Measurements from ENCODE around the gene LCLAT1. TPM values are rescaled to one million over a fixed set of nuclear protein-coding genes. Genes with fewer than 3 reads are reported as not detected.

The LCLAT1 gene
- total and polyA plus RNA-seq, 2 donors (not counting 1 experiment from before 2014, with no cell fraction given): 5.1 to 21.9 TPM

- CTCF ChIA-PET: interaction anchor here (0.9 to 1.1 kb wide), 2 partner anchors 15 to 302 kb away, joined by 3 read pairs; no protein-coding TSS in a partner anchor
- TF ChIP-seq CTCF (IDR thresholded peaks at IDR 0.05) (no peak), EZH2 (IDR thresholded peaks at IDR 0.05; ENCODE audit: borderline replicate concordance, insufficient read depth, low read depth, low read length, poor library complexity, severe bottlenecking) (no peak)
- H3K27me3 ChIP-seq (replicated peaks in 1 of 4; ENCODE audit: control extremely low read depth in 1 of 4, control insufficient read depth in 3 of 4, insufficient read depth in 4 of 4, low read length in 3 of 4): no peaks in the 10 kb centered on the region
- H2AFZ ChIP-seq (ENCODE audit: insufficient read depth, low read depth, low read length, poor library complexity, severe bottlenecking): no peak overlapping the region
- no peak overlapping the region for H3K27ac ChIP-seq (ENCODE audit: low read length in 2 of 2)
- intact Hi-C loops (cut with micrococcal nuclease): no loop called here
- no peaks in the 10 kb centered on the region for H3K9me3 Mint-ChIP-seq (ENCODE audit: insufficient read depth)
- H3K27me3 Mint-ChIP-seq: no peaks in the 10 kb centered on the region
- WGBS (ENCODE audit: insufficient coverage): 98% methylated on average over 7 of the region's 8 CpGs
- POLR2A ChIA-PET: interaction anchor here (1.1 to 1.4 kb wide), 2 partner anchors 85 to 282 kb away, joined by 3 read pairs; no protein-coding TSS in a partner anchor
- no peak overlapping the region for H3K4me3 Mint-ChIP-seq
- no peak for DNase-seq
- H3K4me2 ChIP-seq (replicated peaks; ENCODE audit: low read depth, low read length, poor library complexity, severe bottlenecking): no peak overlapping the region
- H3K36me3 ChIP-seq (replicated peaks in 1 of 2; ENCODE audit: control extremely low read depth in 1 of 2, control insufficient read depth in 1 of 2, extremely low read depth in 1 of 2, insufficient read depth in 2 of 2, low read length in 1 of 2): no peaks in the 10 kb centered on the region
- no peaks in the 10 kb centered on the region for H4K20me1 ChIP-seq (ENCODE audit: control insufficient read depth, insufficient read depth, low read length, poor library complexity, severe bottlenecking)
- peaks cover 79% of the 10 kb centered on the region for H3K79me2 ChIP-seq (ENCODE audit: control insufficient read depth, insufficient read depth, low read length)
- no peak overlapping the region for H3K4me3 ChIP-seq (ENCODE audit: control extremely low read depth in 1 of 5, extremely low read depth in 1 of 5, insufficient read depth in 1 of 5, low read depth in 2 of 5, low read length in 4 of 5)
- no peak overlapping the region for H3K9ac ChIP-seq (ENCODE audit: low read length)
- peaks cover 0 to 3% (median 0%) of the 10 kb centered on the region in 3 donors for H3K9me3 ChIP-seq (ENCODE audit: control extremely low read depth in 1 of 3, control insufficient read depth in 2 of 3, insufficient read depth in 1 of 3, low read length in 2 of 3)
- no peak overlapping the region for H3K27ac Mint-ChIP-seq
- ATAC-seq (ENCODE audit: low read depth): no peak
- H3K4me1 ChIP-seq (ENCODE audit: control insufficient read depth in 2 of 2, insufficient read depth in 2 of 2, low read length in 2 of 2): peaks cover 2 to 8% of the 10 kb centered on the region in 2 donors
- H3K4me1 Mint-ChIP-seq: peaks cover 45% of the 10 kb centered on the region
Measured at GRCh38 chr2:30511122-30512083, 64.4 kb downstream of the LCLAT1 start.

Data from B cell (primary cell).